Upper lobe of right lung (tissue), 1 donor: ENCODE data around the gene NPW. TPM values are rescaled to one million over a fixed set of nuclear protein-coding genes. Genes with fewer than 3 reads are reported as not detected.

Source experiments
- ATAC-seq: fragments of 200-7000 bp; cut with Tn5 transposase; one replicate; pipeline ENCODE4 v1.9.1; 2020; ENCODE audit warnings: mild to moderate bottlenecking, moderate library complexity
- DNase-seq: peaks from one replicate; pipeline ENCODE4 v3.0.0-alpha.2; 2020
- H3K27ac ChIP-seq: fragments of 200-600 bp; one replicate; pipeline ENCODE4 v1.8.0; 2022
- H3K27me3 ChIP-seq: fragments of 200-600 bp; one replicate; pipeline ENCODE4 v1.8.0; 2022; ENCODE audit warnings: mild to moderate bottlenecking
- H3K36me3 ChIP-seq: fragments of 200-600 bp; one replicate; pipeline ENCODE4 v1.8.0; 2022
- H3K4me1 ChIP-seq: fragments of 200-600 bp; one replicate; pipeline ENCODE4 v1.8.0; 2022
- H3K4me3 ChIP-seq: fragments of 200-600 bp; one replicate; pipeline ENCODE4 v1.8.0; 2022; ENCODE audit warnings: mild to moderate bottlenecking
- H3K9me3 ChIP-seq: fragments of 200-600 bp; one replicate; pipeline ENCODE4 v1.8.0; 2022
- intact Hi-C: fragments of 100-400 bp; cut with DNase I; formaldehyde crosslinking; loops from one replicate; pipeline ENCODE4 v1.11.0; 2022
- total RNA-seq: library from RNA; stranded (reverse); fragmentation: NEBNext Ultra II Directional; extraction: Animal tissue kit (Norgen Biotek cat#: 25700); gene quantifications from one replicate; pipeline ENCODE4 v1.2.1, GENCODE V29; 2021
- TF ChIP-seq, protein P1 (sequence below): fragments of 200-600 bp; IDR thresholded peaks from one replicate; pipeline ENCODE4 v1.8.0; 2022; ENCODE audit warnings: antibody characterized with exemption
- donor health status: DM: no; HTN: yes; CAD: no; lungs with severe emphysema.

NPW gene
- total RNA-seq, 1 donor from 2014 or later, result not detected

DNA sequence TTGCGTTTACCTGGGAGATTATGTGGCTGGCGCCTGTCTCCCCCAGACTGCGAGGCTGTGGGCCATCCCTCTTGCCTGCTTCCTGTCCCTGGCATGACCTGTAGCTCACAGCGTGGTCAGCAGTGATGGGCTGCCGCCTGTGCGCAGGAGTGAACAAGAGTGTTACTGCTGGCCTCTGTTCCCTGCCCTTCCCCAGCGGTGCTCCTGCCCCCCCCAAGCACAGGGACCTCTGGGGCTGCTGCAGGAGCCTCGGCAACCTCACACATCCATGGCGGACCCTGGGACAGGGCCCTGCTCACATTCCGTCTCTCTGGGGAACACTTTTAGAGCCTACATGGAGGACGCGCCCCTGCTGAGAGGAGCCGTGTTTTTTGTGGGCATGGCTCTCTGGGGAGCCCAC is 38.8 kb downstream of the NPW start:
- H3K36me3 ChIP-seq, result peaks cover 61% of the 10 kb centered on the region
- H3K4me3 ChIP-seq, result no peak overlapping the region
- TF ChIP-seq, protein P1, sequence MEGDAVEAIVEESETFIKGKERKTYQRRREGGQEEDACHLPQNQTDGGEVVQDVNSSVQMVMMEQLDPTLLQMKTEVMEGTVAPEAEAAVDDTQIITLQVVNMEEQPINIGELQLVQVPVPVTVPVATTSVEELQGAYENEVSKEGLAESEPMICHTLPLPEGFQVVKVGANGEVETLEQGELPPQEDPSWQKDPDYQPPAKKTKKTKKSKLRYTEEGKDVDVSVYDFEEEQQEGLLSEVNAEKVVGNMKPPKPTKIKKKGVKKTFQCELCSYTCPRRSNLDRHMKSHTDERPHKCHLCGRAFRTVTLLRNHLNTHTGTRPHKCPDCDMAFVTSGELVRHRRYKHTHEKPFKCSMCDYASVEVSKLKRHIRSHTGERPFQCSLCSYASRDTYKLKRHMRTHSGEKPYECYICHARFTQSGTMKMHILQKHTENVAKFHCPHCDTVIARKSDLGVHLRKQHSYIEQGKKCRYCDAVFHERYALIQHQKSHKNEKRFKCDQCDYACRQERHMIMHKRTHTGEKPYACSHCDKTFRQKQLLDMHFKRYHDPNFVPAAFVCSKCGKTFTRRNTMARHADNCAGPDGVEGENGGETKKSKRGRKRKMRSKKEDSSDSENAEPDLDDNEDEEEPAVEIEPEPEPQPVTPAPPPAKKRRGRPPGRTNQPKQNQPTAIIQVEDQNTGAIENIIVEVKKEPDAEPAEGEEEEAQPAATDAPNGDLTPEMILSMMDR, result no peak
- no peaks in the 10 kb centered on the region for H3K27me3 ChIP-seq
- no peaks in the 10 kb centered on the region for H3K4me1 ChIP-seq
- no peak for DNase-seq
- H3K9me3 ChIP-seq, result no peaks in the 10 kb centered on the region
- intact Hi-C loops, result no loop called here
- ATAC-seq, result no peak
- no peak overlapping the region for H3K27ac ChIP-seq

DNA sequence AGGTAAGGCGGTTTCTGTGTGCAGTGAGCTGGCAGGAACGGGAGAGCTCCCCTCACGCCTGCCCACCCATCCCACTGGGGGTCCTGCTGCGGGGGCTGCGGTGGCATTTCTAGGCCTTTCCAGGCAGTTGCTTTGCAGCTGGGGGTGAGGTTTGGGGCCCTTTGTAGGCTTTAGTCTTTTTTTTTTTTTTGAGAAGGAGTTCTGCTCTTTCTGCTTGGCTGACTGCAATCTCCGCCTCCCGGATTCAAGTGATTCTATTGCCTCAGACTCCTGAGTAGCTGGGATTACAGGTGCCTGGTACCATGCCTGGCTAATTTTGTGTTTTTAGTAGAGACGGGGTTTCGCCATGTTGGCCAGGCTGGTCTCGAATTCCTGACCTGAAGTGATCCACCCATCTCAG is 39.3 kb downstream of the NPW start:
- intact Hi-C loops, result no loop called here
- TF ChIP-seq, protein P1, result no peak
- Histone ChIP-seq H3K36me3 (peaks cover 61% of the 10 kb centered on the region), H3K27me3 (no peaks in the 10 kb centered on the region), H3K4me1 (no peaks in the 10 kb centered on the region), H3K27ac (no peak overlapping the region), H3K4me3 (no peak overlapping the region), H3K9me3 (no peaks in the 10 kb centered on the region)
- DNase-seq (no peak), ATAC-seq (no peak)

DNA sequence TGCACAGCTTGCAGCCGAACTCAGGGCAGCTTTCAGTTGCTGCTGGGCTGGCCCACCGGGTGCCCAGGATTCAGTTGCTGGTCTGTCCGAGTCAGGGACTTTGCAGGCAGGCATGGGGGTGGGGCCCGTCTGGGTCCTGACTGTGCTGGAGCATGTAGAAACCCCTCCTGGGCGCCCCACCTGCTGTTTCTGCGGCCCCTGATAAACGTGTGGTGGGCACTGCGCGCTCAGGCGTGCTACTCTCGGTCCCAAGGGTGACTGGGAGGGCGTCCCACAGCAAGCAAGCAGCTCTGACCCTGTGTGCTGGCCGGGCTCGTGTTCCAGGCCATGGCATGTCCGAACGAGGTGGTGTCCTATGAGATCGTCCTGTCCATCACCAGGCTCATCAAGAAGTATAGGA is 40.8 kb downstream of the NPW start:
- TF ChIP-seq, protein P1, result no peak
- DNase-seq, result no peak
- intact Hi-C loops, result no loop called here
- no peaks in the 10 kb centered on the region for H3K4me1 ChIP-seq
- no peak overlapping the region for H3K4me3 ChIP-seq
- H3K36me3 ChIP-seq, result peaks cover 56% of the 10 kb centered on the region
- H3K9me3 ChIP-seq, result no peaks in the 10 kb centered on the region
- no peaks in the 10 kb centered on the region for H3K27me3 ChIP-seq
- no peak overlapping the region for H3K27ac ChIP-seq
- no peak for ATAC-seq

DNA sequence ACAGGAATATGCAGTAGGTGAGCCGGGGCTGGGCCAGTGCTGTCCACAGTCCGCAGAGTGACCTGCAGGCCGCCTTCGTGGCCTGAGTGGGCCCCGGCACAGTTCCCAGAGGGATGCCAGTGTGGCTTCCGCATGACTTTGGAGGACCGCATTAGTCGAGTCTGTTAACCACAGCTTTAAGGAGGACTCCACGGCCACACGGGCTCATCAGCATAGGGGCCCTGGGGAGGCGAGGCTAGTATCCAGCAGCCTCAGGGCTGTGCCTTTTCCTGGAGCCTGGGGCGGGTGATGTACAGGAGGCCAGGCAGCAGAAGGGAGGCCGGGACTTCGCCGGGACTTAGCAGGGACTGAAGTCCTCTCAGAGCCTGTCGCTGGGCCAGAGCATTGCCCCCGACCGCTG is 41.4 kb downstream of the NPW start:
- ATAC-seq, result no peak
- no peaks in the 10 kb centered on the region for H3K27me3 ChIP-seq
- H3K4me3 ChIP-seq, result no peak overlapping the region
- TF ChIP-seq, protein P1, result no peak
- no peak overlapping the region for H3K27ac ChIP-seq
- no peak for DNase-seq
- no peaks in the 10 kb centered on the region for H3K4me1 ChIP-seq
- intact Hi-C loops, result no loop called here
- H3K9me3 ChIP-seq, result no peaks in the 10 kb centered on the region
- H3K36me3 ChIP-seq, result peaks cover 60% of the 10 kb centered on the region

DNA sequence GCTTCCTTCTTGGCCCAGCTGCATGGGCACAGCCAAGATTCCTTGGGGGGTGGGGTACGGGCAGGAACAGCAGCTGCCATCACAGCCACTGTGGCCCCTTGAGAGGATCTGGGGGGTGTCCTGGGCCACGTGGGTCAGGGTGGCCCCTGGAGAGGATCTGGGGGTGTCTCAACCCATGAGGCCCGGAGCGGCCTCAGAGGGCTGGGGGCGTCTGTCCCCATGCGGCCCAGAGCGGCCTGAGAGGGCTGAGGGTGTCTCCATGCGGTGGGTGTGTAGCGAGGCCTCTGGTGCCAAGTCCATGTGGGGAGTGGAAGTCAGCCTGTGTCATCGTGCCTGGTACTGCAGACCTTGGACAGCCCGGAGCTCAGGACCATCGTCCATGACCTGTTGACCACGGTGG is 41.9 kb downstream of the NPW start:
- intact Hi-C loops, result no loop called here
- H3K27ac ChIP-seq, result no peak overlapping the region
- H3K4me3 ChIP-seq, result no peak overlapping the region
- TF ChIP-seq, protein P1, result no peak
- ATAC-seq, result no peak
- H3K36me3 ChIP-seq, result peaks cover 60% of the 10 kb centered on the region
- DNase-seq, result no peak
- H3K4me1 ChIP-seq, result no peaks in the 10 kb centered on the region
- no peaks in the 10 kb centered on the region for H3K9me3 ChIP-seq
- no peaks in the 10 kb centered on the region for H3K27me3 ChIP-seq

DNA sequence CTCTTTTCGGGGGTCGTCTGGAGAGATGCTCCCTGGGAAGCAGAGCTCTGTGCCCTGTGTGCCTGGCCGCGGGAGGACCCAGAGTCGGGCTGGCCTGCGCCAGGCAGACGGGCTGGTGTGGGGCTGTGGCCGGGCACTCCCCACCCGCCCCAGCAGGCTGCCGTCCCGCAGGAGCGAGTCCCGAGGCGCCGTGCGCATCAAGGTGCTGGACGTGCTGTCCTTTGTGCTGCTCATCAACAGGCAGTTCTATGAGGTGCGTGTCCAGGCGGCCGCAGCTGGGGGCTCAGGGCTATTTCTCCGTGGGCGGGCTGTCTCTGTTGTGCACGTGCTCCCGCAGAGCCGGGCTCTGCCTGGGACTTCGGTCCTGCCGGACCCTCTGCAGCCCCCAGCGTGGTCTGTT is 43.2 kb downstream of the NPW start:
- DNase-seq, result no peak
- H3K9me3 ChIP-seq, result no peaks in the 10 kb centered on the region
- no peak overlapping the region for H3K27ac ChIP-seq
- intact Hi-C loops, result no loop called here
- ATAC-seq, result no peak
- H3K36me3 ChIP-seq, result peaks cover 59% of the 10 kb centered on the region
- no peak overlapping the region for H3K4me3 ChIP-seq
- no peaks in the 10 kb centered on the region for H3K27me3 ChIP-seq
- TF ChIP-seq, protein P1, result no peak
- H3K4me1 ChIP-seq, result no peaks in the 10 kb centered on the region
